ENCODE results near the gene VIT.

DNA sequence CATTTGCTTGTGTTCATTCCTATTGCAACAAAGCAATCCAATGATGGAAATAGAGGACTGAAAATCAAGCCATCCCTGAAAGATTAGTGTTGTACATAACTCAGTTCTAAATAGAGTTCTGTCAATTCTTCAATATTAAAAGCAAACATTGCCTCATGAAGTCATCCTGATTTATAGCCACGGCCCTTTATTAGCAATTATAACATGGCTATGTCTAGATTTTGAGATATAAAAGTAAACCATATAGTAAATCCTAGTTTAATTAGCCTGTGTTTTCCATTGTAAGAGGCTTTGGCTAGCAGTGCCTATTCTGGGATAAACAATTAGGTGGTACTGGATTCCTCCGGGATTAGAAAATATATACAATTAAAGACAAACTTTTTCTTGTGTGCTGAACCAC lies 33.2 kb upstream of the VIT start:
- no peak for TF ChIP-seq TCF12 (IDR thresholded peaks at IDR 0.05; ENCODE audit: low read depth)
- TF ChIP-seq, protein P1, sequence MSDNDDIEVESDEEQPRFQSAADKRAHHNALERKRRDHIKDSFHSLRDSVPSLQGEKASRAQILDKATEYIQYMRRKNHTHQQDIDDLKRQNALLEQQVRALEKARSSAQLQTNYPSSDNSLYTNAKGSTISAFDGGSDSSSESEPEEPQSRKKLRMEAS (IDR thresholded peaks at IDR 0.05), result no peak
- TF ChIP-seq CREB1 (IDR thresholded peaks at IDR 0.05; ENCODE audit: low read depth), result no peak
- TF ChIP-seq, protein P2, sequence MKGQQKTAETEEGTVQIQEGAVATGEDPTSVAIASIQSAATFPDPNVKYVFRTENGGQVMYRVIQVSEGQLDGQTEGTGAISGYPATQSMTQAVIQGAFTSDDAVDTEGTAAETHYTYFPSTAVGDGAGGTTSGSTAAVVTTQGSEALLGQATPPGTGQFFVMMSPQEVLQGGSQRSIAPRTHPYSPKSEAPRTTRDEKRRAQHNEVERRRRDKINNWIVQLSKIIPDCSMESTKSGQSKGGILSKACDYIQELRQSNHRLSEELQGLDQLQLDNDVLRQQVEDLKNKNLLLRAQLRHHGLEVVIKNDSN (IDR thresholded peaks at IDR 0.05), result no peak
- no peak for TF ChIP-seq CEBPB (IDR thresholded peaks at IDR 0.05)
- TF ChIP-seq, protein P3, sequence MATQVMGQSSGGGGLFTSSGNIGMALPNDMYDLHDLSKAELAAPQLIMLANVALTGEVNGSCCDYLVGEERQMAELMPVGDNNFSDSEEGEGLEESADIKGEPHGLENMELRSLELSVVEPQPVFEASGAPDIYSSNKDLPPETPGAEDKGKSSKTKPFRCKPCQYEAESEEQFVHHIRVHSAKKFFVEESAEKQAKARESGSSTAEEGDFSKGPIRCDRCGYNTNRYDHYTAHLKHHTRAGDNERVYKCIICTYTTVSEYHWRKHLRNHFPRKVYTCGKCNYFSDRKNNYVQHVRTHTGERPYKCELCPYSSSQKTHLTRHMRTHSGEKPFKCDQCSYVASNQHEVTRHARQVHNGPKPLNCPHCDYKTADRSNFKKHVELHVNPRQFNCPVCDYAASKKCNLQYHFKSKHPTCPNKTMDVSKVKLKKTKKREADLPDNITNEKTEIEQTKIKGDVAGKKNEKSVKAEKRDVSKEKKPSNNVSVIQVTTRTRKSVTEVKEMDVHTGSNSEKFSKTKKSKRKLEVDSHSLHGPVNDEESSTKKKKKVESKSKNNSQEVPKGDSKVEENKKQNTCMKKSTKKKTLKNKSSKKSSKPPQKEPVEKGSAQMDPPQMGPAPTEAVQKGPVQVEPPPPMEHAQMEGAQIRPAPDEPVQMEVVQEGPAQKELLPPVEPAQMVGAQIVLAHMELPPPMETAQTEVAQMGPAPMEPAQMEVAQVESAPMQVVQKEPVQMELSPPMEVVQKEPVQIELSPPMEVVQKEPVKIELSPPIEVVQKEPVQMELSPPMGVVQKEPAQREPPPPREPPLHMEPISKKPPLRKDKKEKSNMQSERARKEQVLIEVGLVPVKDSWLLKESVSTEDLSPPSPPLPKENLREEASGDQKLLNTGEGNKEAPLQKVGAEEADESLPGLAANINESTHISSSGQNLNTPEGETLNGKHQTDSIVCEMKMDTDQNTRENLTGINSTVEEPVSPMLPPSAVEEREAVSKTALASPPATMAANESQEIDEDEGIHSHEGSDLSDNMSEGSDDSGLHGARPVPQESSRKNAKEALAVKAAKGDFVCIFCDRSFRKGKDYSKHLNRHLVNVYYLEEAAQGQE (IDR thresholded peaks at IDR 0.05; ENCODE audit: low read depth), result no peak
- TF ChIP-seq TEAD4 (IDR thresholded peaks at IDR 0.05), result no peak
- TF ChIP-seq EP300 (IDR thresholded peaks at IDR 0.05; ENCODE audit: borderline replicate concordance), result no peak
- no peak for TF ChIP-seq FOXM1 (IDR thresholded peaks at IDR 0.05; ENCODE audit: borderline replicate concordance, low read depth)
- TF ChIP-seq RAD21 (IDR thresholded peaks at IDR 0.05; ENCODE audit: low read depth), result no peak
- no peak for TF ChIP-seq TAF1 (IDR thresholded peaks at IDR 0.05; ENCODE audit: low read depth)

Data from Ishikawa (cell line).